Skeletal muscle cell (primary cell): ENCODE measurements around the gene APH1A.
"Not testable (repeated sequence)": the region's sequence is repeated elsewhere in the genome, so short reads cannot be mapped to it uniquely, and the experiment has no call there.

Experiments
- DNase-seq: peaks from one replicate; pipeline ENCODE4 v3.0.0-alpha.2; 2010; ENCODE audit warnings: low read depth
- H3K4me3 ChIP-seq: 2 replicates; pipeline ENCODE4 v1.5.1; 2011; ENCODE audit warnings: low read depth, mild to moderate bottlenecking, control low read depth, low read length, moderate library complexity

APH1A gene

DNA sequence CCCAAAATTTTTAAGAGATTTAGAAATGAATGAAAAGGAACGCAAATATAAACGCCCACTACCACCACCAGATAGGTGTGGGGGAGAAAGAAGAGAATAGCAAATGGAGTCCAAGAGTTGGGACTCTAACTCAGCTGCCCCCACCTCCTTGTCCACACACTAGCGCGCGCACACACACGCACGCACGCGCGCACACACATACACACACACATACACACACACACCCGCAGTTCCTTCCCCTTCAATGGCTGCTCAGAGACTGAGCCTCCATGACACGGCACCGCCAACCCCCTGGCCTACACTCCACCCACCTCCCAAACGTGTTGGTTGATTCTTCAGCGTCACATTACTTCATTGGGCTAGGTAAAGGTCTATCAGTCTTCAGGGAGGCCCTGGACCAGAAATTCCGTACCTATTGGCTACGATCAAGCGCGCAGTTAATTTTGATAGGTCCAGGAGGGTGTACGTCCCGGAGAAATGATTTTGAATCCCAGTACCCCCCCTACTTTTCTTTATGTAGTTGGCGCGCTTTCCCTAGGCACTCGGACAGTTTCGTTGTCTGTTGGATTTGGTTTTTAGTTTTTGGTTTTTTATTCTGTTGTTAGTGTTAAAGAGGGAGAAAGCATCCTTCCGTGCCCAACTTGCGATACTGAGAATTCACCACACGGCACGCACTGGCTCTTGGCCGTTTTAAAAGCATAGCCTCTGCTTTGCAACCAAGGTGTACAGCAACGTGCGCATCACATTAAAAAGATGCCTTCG is 32.8 kb downstream of the APH1A start, which contains the start of gene ANP32E:
ANP32E (minus strand) TSS at position 261 of the 762 bp plus-strand sequence. CDS start 326 bp downstream, outside the sequence.
- H3K4me3 ChIP-seq = peak within 1 kb of the TSS; percentile 91

DNA sequence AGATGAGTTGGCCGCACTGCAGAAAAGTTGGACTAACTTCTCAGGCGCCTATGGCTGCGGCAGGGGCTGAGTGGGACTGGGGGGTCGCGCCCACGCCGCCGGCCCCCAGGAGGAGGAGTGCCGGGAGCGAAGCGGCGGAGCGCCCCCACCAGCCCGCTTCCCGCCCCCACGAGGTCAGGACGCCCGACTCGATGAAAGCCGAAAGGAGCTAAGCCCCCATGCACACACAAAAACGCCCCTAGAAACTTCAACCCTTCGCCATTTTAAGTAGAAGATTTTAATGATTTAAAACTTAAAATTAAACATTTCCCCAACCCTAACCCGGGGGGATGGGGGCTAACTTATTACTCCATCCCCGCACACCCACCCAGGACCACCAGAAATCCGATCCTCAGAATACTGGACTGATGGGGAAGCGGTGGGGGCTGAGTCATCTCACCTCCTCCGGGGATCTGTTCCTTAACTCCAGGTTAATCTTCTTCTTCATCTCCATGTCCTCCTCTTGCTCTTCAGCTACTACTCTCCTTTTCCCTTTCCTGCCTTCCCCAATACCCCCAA is 33.4 kb downstream of the APH1A start:
- DNase-seq = no peak
- peak overlapping the region; percentile 91 for H3K4me3 ChIP-seq

More for the DNA sequence above, 32.8 kb downstream of the APH1A start, which contains the start of gene ANP32E:
- peak; percentile 99 for DNase-seq

GRCh38 chr1:150234566-150235293 is 34.1 kb downstream of the APH1A start:
- H3K4me3 ChIP-seq = peak overlapping the region; percentile 91
- no peak for DNase-seq

DNA sequence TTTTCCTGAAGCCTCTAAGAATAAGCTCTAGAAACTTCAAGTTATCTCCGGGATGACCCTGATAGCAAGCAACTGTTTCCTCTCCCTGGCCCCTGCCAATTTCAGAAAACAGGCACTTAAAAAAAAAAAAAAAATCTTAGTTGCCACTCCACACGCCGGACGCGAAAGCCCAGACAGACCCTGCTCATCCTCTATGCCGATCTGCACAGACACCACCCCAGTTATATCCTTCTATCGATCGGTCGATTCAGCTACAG is 34.6 kb downstream of the APH1A start:
- H3K4me3 ChIP-seq = peak overlapping the region; percentile 91
- DNase-seq = no peak

DNA sequence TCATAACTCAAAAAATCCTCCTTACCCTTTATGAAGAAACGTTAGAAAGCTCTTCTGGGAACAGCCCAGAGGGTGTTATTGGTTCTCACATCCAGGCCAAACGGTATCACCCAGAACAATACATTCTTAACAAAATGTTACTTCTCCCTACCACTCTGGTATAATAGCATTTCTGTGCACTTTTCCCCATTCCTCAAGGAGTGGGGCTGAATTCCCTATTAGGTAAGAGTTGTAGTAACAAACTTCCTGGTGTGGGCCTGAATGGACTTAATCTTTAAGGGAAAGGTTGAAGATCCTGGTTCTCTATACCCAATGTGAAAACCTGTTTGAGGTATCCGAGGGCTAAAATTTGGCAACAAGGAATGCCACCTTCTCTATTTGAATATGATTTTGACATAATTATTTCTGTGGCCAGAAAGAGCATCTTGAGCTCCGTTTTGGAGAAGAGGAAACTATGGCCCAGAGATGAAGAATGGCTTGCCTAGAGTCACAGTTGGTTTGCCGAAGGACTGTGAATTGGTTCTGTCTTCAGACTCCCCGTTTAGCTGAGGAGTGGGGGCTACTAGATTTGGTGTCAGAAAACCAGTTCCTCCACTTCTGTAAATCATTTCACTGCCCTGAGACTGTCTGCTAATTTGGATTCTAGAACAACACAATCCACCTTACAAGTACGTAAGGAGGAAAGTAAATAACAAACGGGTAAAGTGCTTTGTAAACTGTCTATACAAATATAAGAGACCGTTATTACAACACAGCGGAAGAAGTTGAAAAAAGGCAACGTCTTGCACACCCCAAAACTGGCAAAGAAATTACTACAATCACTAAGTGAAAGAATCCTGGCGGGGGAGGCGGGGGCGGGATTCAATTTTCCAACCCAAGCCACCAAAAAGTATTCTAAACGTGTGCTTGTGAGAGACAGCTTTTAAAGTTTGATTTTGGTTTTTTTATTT is 35.2 kb downstream of the APH1A start:
- H3K4me3 ChIP-seq = peak overlapping the region; percentile 91
- no peak for DNase-seq

GRCh38 chr1:150232921-150233320 is 35.9 kb downstream of the APH1A start:
- DNase-seq, H3K4me3 ChIP-seq: not testable (repeated sequence)

DNA sequence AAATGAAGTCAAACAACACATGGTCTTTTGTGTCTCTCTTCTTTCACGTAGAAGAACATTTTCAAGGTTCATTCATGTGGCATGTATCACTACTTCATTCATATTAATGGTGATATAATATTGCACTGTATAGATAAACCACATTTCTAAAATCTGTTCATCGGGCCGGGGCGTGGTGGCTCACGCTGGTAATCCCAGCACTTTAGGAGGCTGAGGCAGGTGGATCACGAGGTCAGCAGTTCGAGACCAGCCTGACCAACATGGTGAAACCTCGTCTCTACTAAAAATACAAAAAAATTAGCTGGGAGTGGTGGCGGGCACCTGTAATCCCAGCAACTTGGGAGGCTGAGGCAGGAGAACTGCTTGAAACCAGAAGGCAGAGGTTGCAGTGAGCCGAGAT is 40.6 kb downstream of the APH1A start:
- H3K4me3 ChIP-seq, DNase-seq: not testable (repeated sequence)

DNA sequence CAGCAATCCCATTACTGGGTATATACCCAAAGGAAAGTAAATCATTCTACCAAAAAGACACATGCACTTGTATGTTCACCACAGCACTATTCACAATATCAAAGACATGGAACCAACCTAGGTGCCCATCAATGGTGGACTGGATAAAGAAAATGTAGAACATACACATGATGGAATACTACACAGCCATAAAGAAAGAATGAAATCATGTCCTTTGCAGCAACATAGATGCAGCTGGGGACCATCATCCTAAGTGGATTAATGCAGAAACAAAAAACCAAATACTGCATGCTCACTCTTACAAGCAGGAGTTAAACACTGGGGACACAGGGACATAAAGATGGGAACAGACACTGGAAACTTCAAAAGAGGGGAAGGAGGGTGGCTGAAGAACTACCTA is 41.6 kb downstream of the APH1A start:
- no peak overlapping the region for H3K4me3 ChIP-seq
- no peak for DNase-seq

- no peak for DNase-seq
Measured at GRCh38 chr1:150226486-150226885, 42.3 kb downstream of the APH1A start.

GRCh38 chr1:150225546-150225945 is 43.3 kb downstream of the APH1A start:
- H3K4me3 ChIP-seq = no peak overlapping the region
- DNase-seq = no peak

More at GRCh38 chr1:150226486-150226885, 42.3 kb downstream of the APH1A start:
- no peak overlapping the region for H3K4me3 ChIP-seq

DNA sequence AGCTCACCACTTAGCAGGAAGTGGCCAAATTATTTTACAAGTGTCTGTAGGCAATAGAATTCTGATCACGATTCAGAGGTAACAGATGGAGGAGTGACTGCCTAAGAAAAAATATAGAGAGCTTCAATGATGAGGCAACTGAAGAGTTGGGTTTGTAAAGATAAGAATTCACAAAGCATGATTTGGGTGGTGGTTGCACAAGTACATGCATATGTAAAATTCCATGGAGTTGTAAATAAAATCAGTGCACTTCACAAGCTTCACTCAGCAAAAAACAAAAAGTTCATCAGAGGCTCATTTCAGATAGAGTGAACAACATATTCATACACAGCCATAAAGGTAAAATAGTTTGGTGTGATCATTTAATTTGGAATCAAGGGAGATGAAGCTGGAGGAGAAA is 43.8 kb downstream of the APH1A start:
- DNase-seq = no peak
- no peak overlapping the region for H3K4me3 ChIP-seq

- DNase-seq = no peak
- no peak overlapping the region for H3K4me3 ChIP-seq
Measured at GRCh38 chr1:150221552-150221951, 47.3 kb downstream of the APH1A start.

- not testable (repeated sequence) for DNase-seq, H3K4me3 ChIP-seq
Measured at GRCh38 chr1:150215855-150216254, 53.0 kb downstream of the APH1A start.
